ENCODE results near the gene MRAS. TPM values are rescaled to one million over a fixed set of nuclear protein-coding genes. Genes with fewer than 3 reads are reported as not detected.

The MRAS gene
- total RNA-seq, 2 donors from 2014 or later: 174 to 288 TPM

GRCh38 chr3:138441742-138442141 lies 93.4 kb downstream of the MRAS start:
- Histone ChIP-seq H3K4me3 (no peak overlapping the region), H3K27me3 (no peaks in the 10 kb centered on the region), H3K4me1 (peaks cover 0 to 7% of the 10 kb centered on the region in 2 donors), H3K27ac (no peak overlapping the region), H3K9me3 (no peaks in the 10 kb centered on the region), H3K36me3 (no peaks in the 10 kb centered on the region)
- no peak for DNase-seq (ENCODE audit: low spot score)
- TF ChIP-seq CTCF (IDR thresholded peaks at IDR 0.05): no peak

GRCh38 chr3:138442433-138442832 lies 94.1 kb downstream of the MRAS start:
- no peaks in the 10 kb centered on the region for H3K27me3 ChIP-seq
- H3K27ac ChIP-seq: no peak overlapping the region
- H3K4me1 ChIP-seq: peaks cover 0 to 7% of the 10 kb centered on the region in 2 donors
- no peak overlapping the region for H3K4me3 ChIP-seq
- H3K36me3 ChIP-seq: no peaks in the 10 kb centered on the region
- TF ChIP-seq CTCF (IDR thresholded peaks at IDR 0.05): no peak
- DNase-seq (ENCODE audit: low spot score): no peak
- no peaks in the 10 kb centered on the region for H3K9me3 ChIP-seq

- DNase-seq (ENCODE audit: low spot score): no peak
- no peak overlapping the region for H3K27ac ChIP-seq
- H3K9me3 ChIP-seq: no peaks in the 10 kb centered on the region
- no peaks in the 10 kb centered on the region for H3K36me3 ChIP-seq
- H3K27me3 ChIP-seq: no peaks in the 10 kb centered on the region
- TF ChIP-seq CTCF (IDR thresholded peaks at IDR 0.05): no peak
- H3K4me3 ChIP-seq: no peak overlapping the region
- peaks cover 0 to 7% of the 10 kb centered on the region in 2 donors for H3K4me1 ChIP-seq
Measured at GRCh38 chr3:138443091-138443490, 94.7 kb downstream of the MRAS start.

GRCh38 chr3:138443521-138444503 lies 95.4 kb downstream of the MRAS start:
- DNase-seq (ENCODE audit: low spot score): no peak
- Histone ChIP-seq H3K4me1 (peaks cover 0 to 7% of the 10 kb centered on the region in 2 donors), H3K9me3 (no peaks in the 10 kb centered on the region), H3K36me3 (no peaks in the 10 kb centered on the region), H3K27ac (no peak overlapping the region), H3K4me3 (no peak overlapping the region), H3K27me3 (no peaks in the 10 kb centered on the region)
- no peak for TF ChIP-seq CTCF (IDR thresholded peaks at IDR 0.05)

GRCh38 chr3:138445236-138445635 lies 96.9 kb downstream of the MRAS start:
- no peak for DNase-seq (ENCODE audit: low spot score)
- H3K27ac ChIP-seq: no peak overlapping the region
- no peak for TF ChIP-seq CTCF (IDR thresholded peaks at IDR 0.05)
- no peak overlapping the region for H3K4me3 ChIP-seq
- peaks cover 0 to 7% of the 10 kb centered on the region in 2 donors for H3K4me1 ChIP-seq
- H3K9me3 ChIP-seq: no peaks in the 10 kb centered on the region
- H3K27me3 ChIP-seq: no peaks in the 10 kb centered on the region
- H3K36me3 ChIP-seq: no peaks in the 10 kb centered on the region
